GM23248 (cell line): ENCODE data around the gene DLD. TPM values are rescaled to one million over a fixed set of nuclear protein-coding genes. Genes with fewer than 3 reads are reported as not detected.
"Not testable (repeated sequence)": the region's sequence is repeated elsewhere in the genome, so short reads cannot be mapped to it uniquely, and the experiment has no call there.

ENCODE experiments used
- DNase-seq: peaks from one replicate; pipeline ENCODE4 v3.0.0-alpha.2; 2015
- H2AFZ ChIP-seq: fragments of 200-600 bp; sonication (generic); 2 replicates; pipeline ENCODE4 v1.6.1; 2016; ENCODE audit warnings: antibody characterized with exemption
- H3F3A ChIP-seq: fragments of 200-600 bp; sonication (generic); 2 replicates; pipeline ENCODE4 v1.6.1; 2016; ENCODE audit warnings: mild to moderate bottlenecking, antibody characterized with exemption, mixed run types; ENCODE audit not compliant: insufficient read depth
- H3K27ac ChIP-seq: fragments of 200-600 bp; sonication (generic); 2 replicates; pipeline ENCODE4 v1.5.1; 2016; ENCODE audit warnings: mild to moderate bottlenecking
- H3K27me3 ChIP-seq: fragments of 200-600 bp; sonication (generic); replicated peaks from 2 replicates; pipeline ENCODE4 v1.6.1; 2016; ENCODE audit warnings: mild to moderate bottlenecking; ENCODE audit not compliant: insufficient read depth
- H3K36me3 ChIP-seq: fragments of 200-600 bp; sonication (generic); 2 replicates; pipeline ENCODE4 v1.6.1; 2016; ENCODE audit warnings: low read depth, mild to moderate bottlenecking
- H3K4me1 ChIP-seq: fragments of 200-600 bp; sonication (generic); 2 replicates; pipeline ENCODE4 v1.6.1; 2016; ENCODE audit warnings: mild to moderate bottlenecking; ENCODE audit not compliant: insufficient read depth
- H3K4me2 ChIP-seq: fragments of 200-600 bp; sonication (generic); one replicate; pipeline ENCODE4 v1.6.1; 2016; ENCODE audit warnings: mild to moderate bottlenecking; ENCODE audit not compliant: unreplicated experiment
- H3K4me3 ChIP-seq: fragments of 200-600 bp; sonication (generic); 2 replicates; pipeline ENCODE4 v1.5.1; 2016; ENCODE audit warnings: mild to moderate bottlenecking
- H3K79me2 ChIP-seq: fragments of 200-600 bp; sonication (generic); 2 replicates; pipeline ENCODE4 v1.6.1; 2016; ENCODE audit warnings: mild to moderate bottlenecking; ENCODE audit not compliant: insufficient read depth
- H3K9ac ChIP-seq: fragments of 200-600 bp; sonication (generic); 2 replicates; pipeline ENCODE4 v1.6.1; 2016; ENCODE audit warnings: mild to moderate bottlenecking
- H3K9me2 ChIP-seq: fragments of 200-600 bp; sonication (generic); 2 replicates; pipeline ENCODE4 v1.6.1; 2016; ENCODE audit warnings: mixed run types, mild to moderate bottlenecking, moderate library complexity; ENCODE audit not compliant: insufficient read depth
- H3K9me3 ChIP-seq: fragments of 200-600 bp; sonication (generic); one replicate; pipeline ENCODE4 v1.6.1; 2017; ENCODE audit warnings: low read depth
- H4K20me1 ChIP-seq: fragments of 200-600 bp; sonication (generic); 2 replicates; pipeline ENCODE4 v1.6.0; 2016; ENCODE audit not compliant: insufficient read depth
- EZH2 ChIP-seq: fragments of 200-600 bp; sonication (generic); IDR thresholded peaks from 2 replicates; pipeline ENCODE4 v1.6.1; 2018; ENCODE audit warnings: antibody characterized with exemption, mild to moderate bottlenecking; ENCODE audit not compliant: insufficient read depth, poor library complexity, severe bottlenecking
- EZH2phosphoT487 ChIP-seq: fragments of 200-600 bp; sonication (generic); IDR thresholded peaks from 2 replicates; pipeline ENCODE4 v1.6.1; 2018; ENCODE audit warnings: antibody characterized with exemption, moderate library complexity, mild to moderate bottlenecking, low read depth; ENCODE audit not compliant: insufficient read depth
- WGBS, 2 experiments: methylation state at CpG; one replicate each; pipeline ENCODE4 v1.1.6; 2015 to 2017; ENCODE audit warnings: low lambda C conversion rate in 2 of 2, low coverage in 1 of 2; ENCODE audit errors: missing lambda C conversion rate in 2 of 2; 5-methylcytosine and 5-hydroxymethylcytosine counted together
- in situ Hi-C: fragments of 300-500 bp; cut with MboI; formaldehyde crosslinking; loops from 2 replicates; pipeline ENCODE4 v1.15.0; 2020
- polyA plus RNA-seq: library from polyadenylated mRNA; unstranded; fragments of >200 nt; fragmentation: Nextera tagmentation; extraction: Ambion mirVana; gene quantifications from 2 replicates; pipeline ENCODE4 v1.2.1, GENCODE V29; 2016
- total RNA-seq: library from RNA; depleted of rRNA; stranded (reverse); fragments of >200 nt; shearing (Covaris generic); gene quantifications from 2 replicates; pipeline ENCODE4 v1.2.3, GENCODE V29; 2014

The DLD gene
- total and polyA plus RNA-seq, 2 experiments from 2014 or later: 80.1 to 97.1 TPM

DNA sequence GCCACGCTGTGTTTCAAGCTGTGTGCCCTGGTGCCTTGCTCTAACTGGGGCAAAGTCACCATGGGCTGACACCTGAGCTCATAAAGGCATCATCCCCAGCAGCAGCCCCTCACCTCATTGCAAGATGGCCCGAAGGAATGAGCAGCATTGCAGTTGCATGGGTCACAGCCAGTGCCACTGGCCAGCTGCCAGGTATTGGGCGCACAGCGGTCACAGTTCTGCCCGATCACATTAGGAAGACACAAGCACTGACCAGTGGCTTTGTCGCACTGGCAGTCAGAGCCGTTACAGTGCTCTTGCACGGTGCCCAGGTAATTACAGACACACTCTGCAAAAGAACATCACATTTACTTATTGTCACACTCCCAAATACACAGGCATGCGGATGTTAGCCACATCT, 60.9 kb downstream of the DLD start:
- no peak overlapping the region for H3K9ac ChIP-seq
- no peak overlapping the region for H3K4me2 ChIP-seq
- H3K36me3 ChIP-seq: peaks cover 37% of the 10 kb centered on the region
- H3K9me3 ChIP-seq: no peaks in the 10 kb centered on the region
- H3F3A ChIP-seq: peaks cover 62% of the 10 kb centered on the region
- H3K27ac ChIP-seq: no peak overlapping the region
- peaks cover 45% of the 10 kb centered on the region for H3K4me1 ChIP-seq
- 98 to 99% methylated on average over 8 to 9 of the region's 9 CpGs for WGBS, 2 experiments
- no peak overlapping the region for H2AFZ ChIP-seq
- H3K4me3 ChIP-seq: no peak overlapping the region
- no peaks in the 10 kb centered on the region for H3K79me2 ChIP-seq
- TF ChIP-seq EZH2 (no peak), EZH2phosphoT487 (no peak)
- in situ Hi-C loops: no loop called here
- H3K27me3 ChIP-seq: no peaks in the 10 kb centered on the region
- H4K20me1 ChIP-seq: no peaks in the 10 kb centered on the region
- DNase-seq: no peak
- no peaks in the 10 kb centered on the region for H3K9me2 ChIP-seq

DNA sequence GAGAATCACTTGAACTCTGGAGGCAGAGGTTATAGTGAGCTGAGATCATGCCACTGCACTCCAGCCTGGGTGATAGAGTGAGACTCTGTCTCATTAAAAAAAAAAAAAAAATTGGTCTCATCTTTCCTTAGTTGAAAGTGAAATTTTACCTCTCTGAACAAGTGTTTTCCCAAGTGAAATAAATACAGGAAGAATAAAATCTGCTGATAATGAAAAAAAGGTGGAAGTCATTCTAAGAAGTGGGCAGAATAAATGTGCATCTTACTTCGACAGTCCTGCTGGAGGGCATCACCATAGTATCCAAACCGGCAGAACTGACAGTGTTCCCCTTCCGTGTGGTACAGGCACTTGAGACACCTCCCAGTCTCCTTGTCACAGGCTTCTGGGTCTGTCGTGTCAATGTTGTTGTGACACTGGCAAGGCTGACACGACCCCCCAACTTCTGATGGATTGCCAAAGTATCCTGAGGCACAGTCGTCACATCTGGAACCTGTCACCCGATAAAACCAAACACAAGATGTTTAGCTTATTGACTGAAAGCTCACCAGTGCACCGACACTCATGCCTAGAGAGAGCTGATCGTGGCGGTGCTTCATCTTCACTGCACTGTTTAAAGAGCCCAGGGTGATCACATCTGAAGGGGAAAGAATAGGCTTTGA, 62.4 kb downstream of the DLD start:
- no peaks in the 10 kb centered on the region for H4K20me1 ChIP-seq
- no peaks in the 10 kb centered on the region for H3K79me2 ChIP-seq
- peaks cover 54% of the 10 kb centered on the region for H3F3A ChIP-seq
- no peak overlapping the region for H2AFZ ChIP-seq
- H3K27me3 ChIP-seq: no peaks in the 10 kb centered on the region
- H3K9ac ChIP-seq: no peak overlapping the region
- peaks cover 40% of the 10 kb centered on the region for H3K4me1 ChIP-seq
- H3K9me3 ChIP-seq: no peaks in the 10 kb centered on the region
- no peak overlapping the region for H3K4me2 ChIP-seq
- DNase-seq: no peak
- no peak overlapping the region for H3K27ac ChIP-seq
- peaks cover 49% of the 10 kb centered on the region for H3K36me3 ChIP-seq
- no peak overlapping the region for H3K4me3 ChIP-seq
- 80 to 82% methylated on average over 10 of the region's 10 CpGs for WGBS, 2 experiments
- no peaks in the 10 kb centered on the region for H3K9me2 ChIP-seq
- no peak for TF ChIP-seq EZH2phosphoT487
- TF ChIP-seq EZH2: no peak
- in situ Hi-C loops: no loop called here

DNA sequence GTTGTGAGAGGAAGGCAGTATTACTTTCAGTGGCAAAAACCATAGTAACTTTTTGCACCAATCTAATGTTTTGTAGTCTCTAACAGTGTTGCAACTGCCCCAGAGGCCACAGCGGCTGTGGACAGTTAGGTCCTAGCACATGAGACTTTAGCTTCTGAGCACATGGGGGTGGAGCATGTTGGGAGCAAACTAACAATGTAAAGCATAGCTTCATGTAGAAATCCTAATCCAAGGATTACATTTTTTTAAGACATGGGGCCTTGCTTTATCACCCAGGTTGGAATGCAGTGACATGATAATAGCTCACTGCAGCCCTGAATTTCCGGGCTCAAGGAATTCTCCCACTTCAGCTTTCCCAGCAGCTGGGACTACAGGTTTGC, 62.9 kb downstream of the DLD start:
- in situ Hi-C loops: no loop called here

DNA sequence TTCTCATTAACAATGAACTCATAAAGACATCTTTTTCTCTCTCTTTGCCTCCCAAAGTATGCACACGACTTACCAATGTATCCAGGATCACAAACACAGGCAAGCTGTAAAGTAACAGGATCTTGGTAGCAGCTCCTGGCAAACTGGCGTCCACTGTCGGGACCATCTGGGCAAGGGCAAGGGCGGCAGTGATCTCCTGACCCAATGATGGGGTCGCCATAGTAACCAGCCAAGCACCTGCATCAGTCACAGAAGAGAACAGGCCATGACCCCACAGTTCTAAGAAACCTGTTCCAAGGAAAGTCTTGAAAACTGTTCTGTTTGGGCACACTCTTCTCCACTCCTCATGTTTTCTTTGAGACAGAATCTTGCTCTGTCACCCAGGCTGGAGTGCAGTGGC, 64.4 kb downstream of the DLD start:
- H2AFZ ChIP-seq: no peak overlapping the region
- H3K79me2 ChIP-seq: no peaks in the 10 kb centered on the region
- H3K4me1 ChIP-seq: peaks cover 30% of the 10 kb centered on the region
- H3K9ac ChIP-seq: no peak overlapping the region
- no peak overlapping the region for H3K27ac ChIP-seq
- 94 to 97% methylated on average over 5 of the region's 5 CpGs for WGBS, 2 experiments
- no peak overlapping the region for H3K4me3 ChIP-seq
- H3K27me3 ChIP-seq: no peaks in the 10 kb centered on the region
- no peak overlapping the region for H3K4me2 ChIP-seq
- H3K9me3 ChIP-seq: no peaks in the 10 kb centered on the region
- DNase-seq: no peak
- TF ChIP-seq EZH2phosphoT487 (no peak), EZH2 (no peak)
- H3K9me2 ChIP-seq: no peaks in the 10 kb centered on the region
- in situ Hi-C loops: no loop called here
- peaks cover 57% of the 10 kb centered on the region for H3K36me3 ChIP-seq
- H3F3A ChIP-seq: peaks cover 53% of the 10 kb centered on the region
- H4K20me1 ChIP-seq: no peaks in the 10 kb centered on the region

More for the DNA sequence above, 62.9 kb downstream of the DLD start:
- DNase-seq: no peak
- Histone ChIP-seq H3K9me2 (no peaks in the 10 kb centered on the region), H2AFZ (no peak overlapping the region), H3K27ac (no peak overlapping the region), H3K36me3 (peaks cover 50% of the 10 kb centered on the region), H3K4me1 (peaks cover 39% of the 10 kb centered on the region), H3K79me2 (no peaks in the 10 kb centered on the region), H4K20me1 (no peaks in the 10 kb centered on the region), H3K9me3 (no peaks in the 10 kb centered on the region), H3F3A (peaks cover 52% of the 10 kb centered on the region), H3K27me3 (no peaks in the 10 kb centered on the region), H3K4me3 (no peak overlapping the region), H3K9ac (no peak overlapping the region), H3K4me2 (no peak overlapping the region)
- no peak for TF ChIP-seq EZH2phosphoT487
- no peak for TF ChIP-seq EZH2
- 74 to 83% methylated on average over 2 of the region's 2 CpGs for WGBS, 2 experiments

DNA sequence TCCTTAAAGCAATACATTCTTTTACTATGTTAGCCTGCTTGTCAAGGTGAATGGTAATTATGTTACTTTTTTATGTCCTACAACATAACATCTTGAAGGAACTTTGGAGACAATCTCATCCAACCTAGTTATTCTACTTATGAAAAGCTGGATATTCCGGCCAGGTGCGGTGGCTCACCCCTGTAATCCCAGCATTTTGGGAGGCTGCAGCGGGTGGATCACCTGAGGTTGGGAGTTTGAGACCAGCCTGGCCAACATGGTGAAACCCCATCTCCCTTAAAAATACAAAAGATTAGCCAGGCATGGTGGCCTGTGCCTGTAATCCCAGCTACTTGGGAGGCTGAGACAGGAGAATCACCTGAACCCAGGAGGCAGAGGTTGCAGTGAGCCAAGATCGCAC, 66.0 kb downstream of the DLD start:
- H3K4me2 ChIP-seq, H3K27me3 ChIP-seq, in situ Hi-C loops, H3K27ac ChIP-seq, H3K9me2 ChIP-seq, H3K79me2 ChIP-seq, H3K9ac ChIP-seq, H2AFZ ChIP-seq, H3K4me3 ChIP-seq, H4K20me1 ChIP-seq, DNase-seq, H3K9me3 ChIP-seq: not testable (repeated sequence)
- 97 to 98% methylated on average over 4 of the region's 4 CpGs for WGBS, 2 experiments
- peaks cover 60% of the 10 kb centered on the region for H3K36me3 ChIP-seq
- H3F3A ChIP-seq: peaks cover 47% of the 10 kb centered on the region
- peaks cover 28% of the 10 kb centered on the region for H3K4me1 ChIP-seq
